Thymus (tissue), 11 donors: ENCODE measurements around the gene SIRT7. TPM values are rescaled to one million over a fixed set of nuclear protein-coding genes. Genes with fewer than 3 reads are reported as not detected.

Source experiments
- DNase-seq, 9 donors: peaks; one replicate each; pipeline ENCODE4 v3.0.0-alpha.2; 2013; ENCODE audit warnings: low spot score in 9 of 9, low read depth in 6 of 9, missing footprints in 1 of 9
- H3K27ac ChIP-seq, 2 donors: one replicate each; pipeline ENCODE4 v1.5.1; 2013; ENCODE audit warnings: control low read depth in 1 of 2, low read depth in 1 of 2, low read length in 1 of 2, mild to moderate bottlenecking in 1 of 2, moderate library complexity in 1 of 2
- H3K27me3 ChIP-seq, 2 donors: one replicate each; pipeline ENCODE4 v1.5.1; 2013; ENCODE audit warnings: low read length in 1 of 2; ENCODE audit not compliant: control insufficient read depth in 2 of 2, insufficient read depth in 1 of 2
- H3K36me3 ChIP-seq, 2 donors: one replicate each; pipeline ENCODE4 v1.5.1; 2013; ENCODE audit warnings: low read length in 1 of 2, mild to moderate bottlenecking in 1 of 2, moderate library complexity in 1 of 2; ENCODE audit not compliant: control insufficient read depth in 2 of 2, insufficient read depth in 2 of 2
- H3K4me1 ChIP-seq, 2 donors: one replicate each; pipeline ENCODE4 v1.5.1; 2013; ENCODE audit warnings: low read length in 2 of 2; ENCODE audit not compliant: control insufficient read depth in 2 of 2, insufficient read depth in 2 of 2
- H3K4me3 ChIP-seq, 2 donors: one replicate each; pipeline ENCODE4 v1.5.1; 2013; ENCODE audit warnings: low read length in 2 of 2, control low read depth in 1 of 2, mild to moderate bottlenecking in 1 of 2
- H3K9me3 ChIP-seq, 2 donors: one replicate each; pipeline ENCODE4 v1.5.1; 2013; ENCODE audit warnings: low read length in 1 of 2, mild to moderate bottlenecking in 1 of 2; ENCODE audit not compliant: control insufficient read depth in 2 of 2, insufficient read depth in 1 of 2
- WGBS: extraction: QIAGEN DNeasy Blood & Tissue Kit; methylation state at CpG from one replicate; pipeline ENCODE4 v1.1.7; 2013; 5-methylcytosine and 5-hydroxymethylcytosine counted together
- polyA plus RNA-seq: library from polyadenylated mRNA; stranded (reverse); fragments of 200-250 nt; gene quantifications from one replicate; pipeline ENCODE4 v1.2.3, GENCODE V29; 2013
- total RNA-seq: library from RNA; stranded (reverse); fragments of 120-200 nt; gene quantifications from one replicate; pipeline ENCODE4 v1.2.4, GENCODE V29; 2013
- donor health status: healthy.

SIRT7 gene
- total and polyA plus RNA-seq, 2 donors = 16.1 to 47.7 TPM

- peaks cover 4 to 70% of the 10 kb centered on the region in 2 donors for H3K27me3 ChIP-seq
- DNase-seq = no peak
- 91% methylated on average over 23 of the region's 23 CpGs for WGBS
- peaks cover 5 to 22% of the 10 kb centered on the region in 2 donors for H3K4me1 ChIP-seq
- no peak overlapping the region for H3K4me3 ChIP-seq
- no peaks in the 10 kb centered on the region for H3K36me3 ChIP-seq
- peaks cover 0 to 14% of the 10 kb centered on the region in 2 donors for H3K9me3 ChIP-seq
- H3K27ac ChIP-seq = no peak overlapping the region
Measured at GRCh38 chr17:81934098-81934757, 16.3 kb upstream of the SIRT7 start.

GRCh38 chr17:81933178-81933699, 15.3 kb upstream of the SIRT7 start:
- Histone ChIP-seq H3K4me1 (peaks cover 9 to 29% of the 10 kb centered on the region in 2 donors), H3K9me3 (peaks cover 0 to 13% of the 10 kb centered on the region in 2 donors), H3K27me3 (peaks cover 14 to 70% of the 10 kb centered on the region in 2 donors), H3K4me3 (no peak overlapping the region), H3K36me3 (no peaks in the 10 kb centered on the region), H3K27ac (no peak overlapping the region)
- WGBS = 80% methylated on average over 14 of the region's 14 CpGs
- DNase-seq = no peak

GRCh38 chr17:81932333-81932983, 14.5 kb upstream of the SIRT7 start:
- Histone ChIP-seq H3K4me1 (peaks cover 15 to 32% of the 10 kb centered on the region in 2 donors), H3K9me3 (peaks cover 0 to 11% of the 10 kb centered on the region in 2 donors), H3K27me3 (peaks cover 20 to 68% of the 10 kb centered on the region in 2 donors), H3K4me3 (no peak overlapping the region), H3K27ac (no peak overlapping the region), H3K36me3 (no peaks in the 10 kb centered on the region)
- DNase-seq = no peak
- 97% methylated on average over 9 of the region's 9 CpGs for WGBS

- Histone ChIP-seq H3K27ac (no peak overlapping the region), H3K4me3 (no peak overlapping the region), H3K27me3 (peaks cover 20 to 63% of the 10 kb centered on the region in 2 donors), H3K36me3 (no peaks in the 10 kb centered on the region), H3K9me3 (peaks cover 0 to 8% of the 10 kb centered on the region in 2 donors), H3K4me1 (peaks cover 12 to 28% of the 10 kb centered on the region in 2 donors)
- 67% methylated on average over 15 of the region's 15 CpGs for WGBS
- DNase-seq = no peak
Measured at GRCh38 chr17:81931557-81932332, 13.8 kb upstream of the SIRT7 start.

GRCh38 chr17:81931189-81931556, 13.2 kb upstream of the SIRT7 start:
- H3K27ac ChIP-seq = peak overlapping the region in 1 of 2 donors; percentile 10
- H3K4me3 ChIP-seq = no peak overlapping the region
- H3K27me3 ChIP-seq = peaks cover 20 to 58% of the 10 kb centered on the region in 2 donors
- DNase-seq = no peak
- H3K4me1 ChIP-seq = peaks cover 14 to 29% of the 10 kb centered on the region in 2 donors
- H3K36me3 ChIP-seq = no peaks in the 10 kb centered on the region
- WGBS = 85% methylated on average over 13 of the region's 13 CpGs
- H3K9me3 ChIP-seq = peaks cover 0 to 8% of the 10 kb centered on the region in 2 donors

- H3K9me3 ChIP-seq = peaks cover 0 to 8% of the 10 kb centered on the region in 2 donors
- DNase-seq = peak in 1 of 9 donors; percentile 30
- H3K27me3 ChIP-seq = peaks cover 20 to 53% of the 10 kb centered on the region in 2 donors
- WGBS = 79% methylated on average over 20 of the region's 20 CpGs
- no peak overlapping the region for H3K4me3 ChIP-seq
- H3K36me3 ChIP-seq = no peaks in the 10 kb centered on the region
- peaks cover 16 to 35% of the 10 kb centered on the region in 2 donors for H3K4me1 ChIP-seq
- H3K27ac ChIP-seq = peak overlapping the region in 1 of 2 donors; percentile 10
Measured at GRCh38 chr17:81930142-81931125, 12.5 kb upstream of the SIRT7 start.

GRCh38 chr17:81929253-81930141, 11.5 kb upstream of the SIRT7 start:
- no peak for DNase-seq
- Histone ChIP-seq H3K9me3 (peaks cover 0 to 8% of the 10 kb centered on the region in 2 donors), H3K4me3 (peak overlapping the region in 1 of 2 donors; percentile 27), H3K27me3 (peaks cover 20 to 47% of the 10 kb centered on the region in 2 donors), H3K27ac (no peak overlapping the region), H3K4me1 (peaks cover 24 to 44% of the 10 kb centered on the region in 2 donors), H3K36me3 (no peaks in the 10 kb centered on the region)
- 94% methylated on average over 31 of the region's 31 CpGs for WGBS
